ENCODE measurements around the gene NTSR1. TPM values are rescaled to one million over a fixed set of nuclear protein-coding genes. Genes with fewer than 3 reads are reported as not detected.

The NTSR1 gene
- total RNA-seq, 1 experiment from 2014 or later, result 4.5 TPM

- intact Hi-C loops (cut with micrococcal nuclease), result no loop called here
- H3K36me3 Mint-ChIP-seq (ENCODE audit: insufficient read depth, unreplicated experiment), result no peaks in the 10 kb centered on the region
- no peaks in the 10 kb centered on the region for H3K9me3 Mint-ChIP-seq (ENCODE audit: unreplicated experiment)
- peaks cover 20% of the 10 kb centered on the region for H3K4me1 Mint-ChIP-seq (ENCODE audit: insufficient read depth, unreplicated experiment)
- no TSS peak for BruUV-seq (replicated peaks)
- CTCF ChIA-PET, result interaction anchor here (0.6 to 1.8 kb wide), 4 partner anchors 11 to 245 kb away, joined by 3 to 8 read pairs (median 4); no protein-coding TSS in a partner anchor
- no peak overlapping the region for H3K4me3 Mint-ChIP-seq (ENCODE audit: unreplicated experiment)
- DNase-seq (ENCODE audit: unreplicated experiment), result peak; percentile 60
- no peak overlapping the region for H3K27ac Mint-ChIP-seq (ENCODE audit: low read depth, unreplicated experiment)
- TF ChIP-seq CTCF (IDR thresholded peaks at IDR 0.05; ENCODE audit: unreplicated experiment), result no peak
- H3K27me3 Mint-ChIP-seq (ENCODE audit: insufficient read depth, unreplicated experiment), result no peaks in the 10 kb centered on the region
- POLR2A ChIA-PET, result interaction anchor here (0.5 to 3.0 kb wide), 11 partner anchors 15 to 559 kb away, joined by 3 to 49 read pairs (median 4); partner anchors contain the start of genes MRGBP and MTG2
Measured at GRCh38 chr20:62741191-62741691, 32.6 kb downstream of the NTSR1 start.

GRCh38 chr20:62741701-62742491 lies 33.3 kb downstream of the NTSR1 start:
- CTCF ChIA-PET, result interaction anchor here (0.5 to 1.8 kb wide), 6 partner anchors 10 to 620 kb away, joined by 3 to 8 read pairs (median 3); no protein-coding TSS in a partner anchor
- no peak for TF ChIP-seq CTCF (IDR thresholded peaks at IDR 0.05; ENCODE audit: unreplicated experiment)
- H3K36me3 Mint-ChIP-seq (ENCODE audit: insufficient read depth, unreplicated experiment), result no peaks in the 10 kb centered on the region
- no peak for DNase-seq (ENCODE audit: unreplicated experiment)
- POLR2A ChIA-PET, result interaction anchor here (0.9 to 3.0 kb wide), 3 partner anchors 27 to 38 kb away, joined by 3 to 49 read pairs (median 3); no protein-coding TSS in a partner anchor
- no peak overlapping the region for H3K27ac Mint-ChIP-seq (ENCODE audit: low read depth, unreplicated experiment)
- H3K27me3 Mint-ChIP-seq (ENCODE audit: insufficient read depth, unreplicated experiment), result no peaks in the 10 kb centered on the region
- no TSS peak for BruUV-seq (replicated peaks)
- intact Hi-C loops (cut with micrococcal nuclease), result no loop called here
- H3K9me3 Mint-ChIP-seq (ENCODE audit: unreplicated experiment), result no peaks in the 10 kb centered on the region
- H3K4me1 Mint-ChIP-seq (ENCODE audit: insufficient read depth, unreplicated experiment), result peaks cover 20% of the 10 kb centered on the region
- H3K4me3 Mint-ChIP-seq (ENCODE audit: unreplicated experiment), result no peak overlapping the region

GRCh38 chr20:62742550-62742949 lies 33.9 kb downstream of the NTSR1 start:
- no peak overlapping the region for H3K27ac Mint-ChIP-seq (ENCODE audit: low read depth, unreplicated experiment)
- TF ChIP-seq CTCF (IDR thresholded peaks at IDR 0.05; ENCODE audit: unreplicated experiment), result no peak
- H3K9me3 Mint-ChIP-seq (ENCODE audit: unreplicated experiment), result no peaks in the 10 kb centered on the region
- CTCF ChIA-PET, result interaction anchor here (0.7 to 1.8 kb wide), 3 partner anchors 9 to 88 kb away, joined by 3 to 8 read pairs (median 4); no protein-coding TSS in a partner anchor
- H3K4me3 Mint-ChIP-seq (ENCODE audit: unreplicated experiment), result no peak overlapping the region
- BruUV-seq (replicated peaks), result no TSS peak
- H3K36me3 Mint-ChIP-seq (ENCODE audit: insufficient read depth, unreplicated experiment), result no peaks in the 10 kb centered on the region
- DNase-seq (ENCODE audit: unreplicated experiment), result no peak
- H3K27me3 Mint-ChIP-seq (ENCODE audit: insufficient read depth, unreplicated experiment), result no peaks in the 10 kb centered on the region
- intact Hi-C loops (cut with micrococcal nuclease), result no loop called here
- peaks cover 20% of the 10 kb centered on the region for H3K4me1 Mint-ChIP-seq (ENCODE audit: insufficient read depth, unreplicated experiment)
- POLR2A ChIA-PET, result interaction anchor here (0.9 kb wide), 1 partner anchor 38 kb away, joined by 3 read pairs; no protein-coding TSS in a partner anchor

Measured in MCF 10A (cell line).